ENCODE measurements around the gene TIMM44. TPM values are rescaled to one million over a fixed set of nuclear protein-coding genes. Genes with fewer than 3 reads are reported as not detected.

Gene TIMM44
- total and polyA plus RNA-seq, 2 of the 8 experiments (the other 6 are each of a cell fraction or from before 2014, with no cell fraction given), result 131 to 150 TPM

GRCh38 chr19:7979011-7979410 lies 35.5 kb upstream of the TIMM44 start:
- CTCF ChIA-PET (ENCODE audit: partially characterized antibody), result no interaction called here

More at GRCh38 chr19:7979011-7979410, 35.5 kb upstream of the TIMM44 start:
- no peak overlapping the region for H3K4me3 ChIP-seq (ENCODE audit: extremely low read depth in 1 of 4, insufficient read depth in 2 of 4, low read depth in 3 of 4, low read length in 4 of 4)
- no peak overlapping the region for H2AK5ac ChIP-seq (ENCODE audit: low read depth, low read length)
- H2BK12ac ChIP-seq (ENCODE audit: low read depth, low read length), result no peak overlapping the region
- H3K9ac ChIP-seq (replicated peaks in 1 of 4; ENCODE audit: extremely low read depth in 1 of 4, low read depth in 3 of 4, low read length in 3 of 4), result no peak overlapping the region
- TF ChIP-seq CBX8 (IDR thresholded peaks at IDR 0.05; ENCODE audit: borderline replicate concordance, low read depth, low read length), result no peak
- no peak for TF ChIP-seq EP300 (IDR thresholded peaks at IDR 0.05; ENCODE audit: borderline replicate concordance in 1 of 2, low read depth in 2 of 2, low read length in 2 of 2)
- no peaks in the 10 kb centered on the region for H3K9me3 ChIP-seq (ENCODE audit: insufficient read depth in 2 of 2, low read depth in 1 of 2, low read length in 1 of 2)
- peaks cover 0 to 10% of the 10 kb centered on the region in 2 experiments; a peak in 1 of 4 replicates for H3K79me2 ChIP-seq (ENCODE audit: control insufficient read depth in 1 of 2, insufficient read depth in 2 of 2, low read length in 2 of 2)
- no peak overlapping the region for H3K18ac ChIP-seq (ENCODE audit: extremely low read depth, low read length)
- no peak overlapping the region for H2AFZ ChIP-seq (ENCODE audit: low read length)
- no peak for FAIRE-seq
- no peak for DNase-seq (ENCODE audit: low read depth in 1 of 2, low spot score in 2 of 2)
- WGBS, 2 experiments (ENCODE audit: extremely low coverage in 1 of 2, insufficient coverage in 1 of 2, insufficient read length in 1 of 2, insufficient replicate concordance in 2 of 2, low coverage in 1 of 2, low lambda C conversion rate in 2 of 2, missing lambda C conversion rate in 1 of 2), result 95% methylated on average over 10 of the region's 10 CpGs; no CpG with 5 or more reads in 1 of the 2 experiments
- no peak overlapping the region for H2BK5ac ChIP-seq (ENCODE audit: low read depth, low read length)
- H2BK15ac ChIP-seq (ENCODE audit: low read length), result no peak overlapping the region
- no peak overlapping the region for H3K23ac ChIP-seq (ENCODE audit: insufficient read length)
- no peak overlapping the region for H3K4me2 ChIP-seq (ENCODE audit: insufficient read depth in 1 of 2, low read depth in 2 of 2, low read length in 2 of 2)
- no peaks in the 10 kb centered on the region for H3K27me3 ChIP-seq (replicated peaks in 1 of 4; ENCODE audit: control insufficient read depth in 3 of 4, extremely low read depth in 1 of 4, insufficient read depth in 3 of 4, low read length in 3 of 4)
- H4K20me1 ChIP-seq (replicated peaks in 1 of 2; ENCODE audit: control insufficient read depth in 1 of 2, insufficient read depth in 2 of 2, low read length in 2 of 2), result peaks cover 31 to 54% of the 10 kb centered on the region in 2 experiments
- no peak overlapping the region for H3K4ac ChIP-seq (replicated peaks; ENCODE audit: insufficient read length, low read depth, low read length)
- H3K36me3 ChIP-seq (ENCODE audit: control insufficient read depth in 2 of 4, insufficient read depth in 4 of 4, low read length in 3 of 4), result peaks cover 22 to 80% (median 53%) of the 10 kb centered on the region in 4 experiments
- H4K8ac ChIP-seq (ENCODE audit: extremely low read depth, insufficient read depth, low read length), result no peak overlapping the region
- H3K4me1 ChIP-seq (replicated peaks in 1 of 4; ENCODE audit: control insufficient read depth in 3 of 4, insufficient read depth in 4 of 4, low read length in 3 of 4), result no peaks in the 10 kb centered on the region
- H3K27ac ChIP-seq (ENCODE audit: low read depth, low read length), result no peak overlapping the region
- POLR2A ChIA-PET (ENCODE audit: partially characterized antibody), result no interaction called here
- no peak overlapping the region for H4K5ac ChIP-seq (ENCODE audit: insufficient read length, low read depth, low read length)
- H3K56ac ChIP-seq (replicated peaks; ENCODE audit: insufficient read length, low read depth, low read length), result no peak overlapping the region
- H2BK120ac ChIP-seq (replicated peaks; ENCODE audit: low read depth, low read length), result no peak overlapping the region
- H3K79me1 ChIP-seq (ENCODE audit: low read depth, low read length), result peaks cover 25% of the 10 kb centered on the region
- H2BK20ac ChIP-seq (ENCODE audit: low read length), result no peak overlapping the region
- no peak overlapping the region for H3K14ac ChIP-seq (ENCODE audit: insufficient read length)
- H4K91ac ChIP-seq (replicated peaks; ENCODE audit: insufficient read length, low read length), result no peak overlapping the region
- no peaks in the 10 kb centered on the region for H3K23me2 ChIP-seq (ENCODE audit: low read depth, low read length)
